Mesothelial cell of epicardium (in vitro differentiated cells): ENCODE results near the gene GNAO1. TPM values are rescaled to one million over a fixed set of nuclear protein-coding genes. Genes with fewer than 3 reads are reported as not detected.

Experiments
- DNase-seq, 2 experiments: peaks; one replicate each; pipeline ENCODE4 v3.0.0; 2021; ENCODE audit warnings: low spot score in 2 of 2; ENCODE audit not compliant: unreplicated experiment in 2 of 2
- H3K27ac Mint-ChIP-seq: 2 replicates; pipeline ENCODE4 v1.8.0; 2021; ENCODE audit warnings: mixed read lengths
- H3K27me3 Mint-ChIP-seq: 2 replicates; pipeline ENCODE4 v1.8.0; 2021; ENCODE audit warnings: low read depth, mixed read lengths
- H3K36me3 Mint-ChIP-seq: 2 replicates; pipeline ENCODE4 v1.8.0; 2021; ENCODE audit warnings: mixed read lengths
- H3K4me1 Mint-ChIP-seq: 2 replicates; pipeline ENCODE4 v1.8.0; 2021; ENCODE audit warnings: mixed read lengths
- H3K4me3 Mint-ChIP-seq: 2 replicates; pipeline ENCODE4 v1.8.0; 2021; ENCODE audit warnings: mild to moderate bottlenecking, moderate library complexity, mixed read lengths
- H3K9me3 Mint-ChIP-seq: 2 replicates; pipeline ENCODE4 v1.8.0; 2021; ENCODE audit warnings: mixed read lengths
- total RNA-seq: library from RNA; stranded (reverse); gene quantifications from 3 replicates; pipeline ENCODE4 v1.2.1, GENCODE V29; 2021
- TF ChIP-seq, protein P1 (sequence below): fragments of 200-600 bp; sonication (generic); IDR thresholded peaks from one replicate; pipeline ENCODE4 v1.5.0; 2021; ENCODE audit warnings: antibody characterized with exemption; ENCODE audit not compliant: unreplicated experiment

The GNAO1 gene
- total RNA-seq, 1 donor from 2014 or later, result 3.3 TPM

DNA sequence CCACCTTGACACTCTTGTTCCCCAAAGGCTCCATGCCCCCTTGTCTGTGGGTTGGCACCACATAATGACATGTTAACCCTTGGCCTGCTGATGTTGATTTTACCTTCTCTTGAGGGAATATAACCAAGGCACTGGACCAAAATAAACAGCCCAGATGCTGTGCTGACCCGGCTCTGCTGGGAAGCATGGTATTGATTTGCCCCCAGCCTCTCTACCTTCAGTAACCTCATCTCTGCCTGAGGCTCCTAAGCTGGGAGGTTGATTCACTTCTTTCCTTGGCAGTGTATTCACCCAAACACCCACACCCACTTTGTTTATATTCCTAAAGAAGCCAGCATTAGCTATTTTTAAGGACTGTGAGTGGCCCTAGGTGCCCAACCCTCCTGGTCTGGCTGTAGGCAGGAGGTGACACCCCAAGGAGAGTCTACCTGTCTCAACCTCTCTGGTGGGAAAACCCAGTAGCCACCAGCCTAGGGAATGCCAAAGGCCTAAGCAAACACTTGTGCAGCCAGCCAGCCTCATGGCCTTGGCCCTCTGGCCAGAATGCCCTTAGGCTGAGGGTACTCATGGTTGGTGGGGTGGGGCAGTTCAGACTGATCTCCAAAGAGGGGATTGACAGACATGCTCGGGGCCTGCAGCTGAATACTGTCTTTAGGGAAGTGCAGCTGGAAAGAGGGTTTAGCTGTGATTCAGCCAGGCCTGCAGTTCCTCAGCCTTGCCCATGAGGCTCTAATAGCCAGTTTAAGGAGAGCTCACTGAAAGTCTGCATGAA is 42.7 kb downstream of the GNAO1 start:
- no peak for DNase-seq
- no peaks in the 10 kb centered on the region for H3K27me3 Mint-ChIP-seq
- no peaks in the 10 kb centered on the region for H3K36me3 Mint-ChIP-seq
- no peaks in the 10 kb centered on the region for H3K4me1 Mint-ChIP-seq
- H3K27ac Mint-ChIP-seq, result no peak overlapping the region
- H3K4me3 Mint-ChIP-seq, result no peak overlapping the region
- TF ChIP-seq, protein P1, sequence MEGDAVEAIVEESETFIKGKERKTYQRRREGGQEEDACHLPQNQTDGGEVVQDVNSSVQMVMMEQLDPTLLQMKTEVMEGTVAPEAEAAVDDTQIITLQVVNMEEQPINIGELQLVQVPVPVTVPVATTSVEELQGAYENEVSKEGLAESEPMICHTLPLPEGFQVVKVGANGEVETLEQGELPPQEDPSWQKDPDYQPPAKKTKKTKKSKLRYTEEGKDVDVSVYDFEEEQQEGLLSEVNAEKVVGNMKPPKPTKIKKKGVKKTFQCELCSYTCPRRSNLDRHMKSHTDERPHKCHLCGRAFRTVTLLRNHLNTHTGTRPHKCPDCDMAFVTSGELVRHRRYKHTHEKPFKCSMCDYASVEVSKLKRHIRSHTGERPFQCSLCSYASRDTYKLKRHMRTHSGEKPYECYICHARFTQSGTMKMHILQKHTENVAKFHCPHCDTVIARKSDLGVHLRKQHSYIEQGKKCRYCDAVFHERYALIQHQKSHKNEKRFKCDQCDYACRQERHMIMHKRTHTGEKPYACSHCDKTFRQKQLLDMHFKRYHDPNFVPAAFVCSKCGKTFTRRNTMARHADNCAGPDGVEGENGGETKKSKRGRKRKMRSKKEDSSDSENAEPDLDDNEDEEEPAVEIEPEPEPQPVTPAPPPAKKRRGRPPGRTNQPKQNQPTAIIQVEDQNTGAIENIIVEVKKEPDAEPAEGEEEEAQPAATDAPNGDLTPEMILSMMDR, result no peak
- no peaks in the 10 kb centered on the region for H3K9me3 Mint-ChIP-seq

DNA sequence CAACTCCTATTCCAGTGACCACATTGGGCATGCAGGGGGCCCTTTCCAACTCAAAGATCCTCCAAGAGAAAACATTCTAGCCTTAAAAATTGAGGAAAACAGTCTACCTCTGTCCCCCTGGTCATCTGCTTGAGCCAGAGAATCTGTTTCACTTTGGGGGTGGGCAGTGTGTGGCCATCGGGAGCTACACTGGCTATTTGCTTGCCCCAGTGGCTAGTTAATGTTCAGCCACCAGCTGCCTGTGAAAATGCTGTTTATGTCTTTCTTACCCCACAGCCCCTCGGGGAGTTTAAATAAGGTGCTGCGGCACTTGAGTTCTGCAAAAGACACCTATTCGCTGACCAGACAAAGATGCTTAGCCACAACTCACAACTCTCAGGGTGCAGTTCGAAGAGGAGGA is 43.4 kb downstream of the GNAO1 start:
- no peaks in the 10 kb centered on the region for H3K36me3 Mint-ChIP-seq
- no peak overlapping the region for H3K27ac Mint-ChIP-seq
- no peak for DNase-seq
- no peaks in the 10 kb centered on the region for H3K4me1 Mint-ChIP-seq
- TF ChIP-seq, protein P1, result no peak
- H3K4me3 Mint-ChIP-seq, result no peak overlapping the region
- no peaks in the 10 kb centered on the region for H3K9me3 Mint-ChIP-seq
- no peaks in the 10 kb centered on the region for H3K27me3 Mint-ChIP-seq

DNA sequence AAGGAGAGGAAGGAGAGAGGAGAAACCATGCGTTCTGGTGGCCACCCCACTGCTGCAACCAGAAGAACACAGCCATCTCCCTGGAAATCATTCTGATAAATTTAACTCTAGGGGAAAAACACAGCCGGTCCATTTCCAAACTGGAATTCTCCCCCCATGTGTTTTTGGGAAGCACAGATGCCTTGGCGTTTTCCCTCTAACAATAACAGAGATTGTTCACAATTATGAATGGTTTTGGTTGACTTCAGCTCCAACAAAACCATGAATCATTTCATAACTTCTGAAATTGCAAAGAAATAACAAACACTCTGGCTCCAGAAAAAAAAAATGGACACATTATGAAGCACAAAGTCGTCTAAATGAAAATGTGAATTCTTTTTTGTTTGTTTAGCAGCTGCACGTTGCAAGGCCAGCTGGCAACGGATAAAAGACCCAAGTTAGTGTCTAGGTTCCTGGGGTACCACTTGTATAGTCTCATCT is 46.2 kb downstream of the GNAO1 start:
- Mint-ChIP-seq H3K27me3 (no peaks in the 10 kb centered on the region), H3K4me1 (no peaks in the 10 kb centered on the region), H3K27ac (no peak overlapping the region), H3K9me3 (no peaks in the 10 kb centered on the region), H3K36me3 (no peaks in the 10 kb centered on the region), H3K4me3 (no peak overlapping the region)
- TF ChIP-seq, protein P1, result no peak
- DNase-seq, result no peak

DNA sequence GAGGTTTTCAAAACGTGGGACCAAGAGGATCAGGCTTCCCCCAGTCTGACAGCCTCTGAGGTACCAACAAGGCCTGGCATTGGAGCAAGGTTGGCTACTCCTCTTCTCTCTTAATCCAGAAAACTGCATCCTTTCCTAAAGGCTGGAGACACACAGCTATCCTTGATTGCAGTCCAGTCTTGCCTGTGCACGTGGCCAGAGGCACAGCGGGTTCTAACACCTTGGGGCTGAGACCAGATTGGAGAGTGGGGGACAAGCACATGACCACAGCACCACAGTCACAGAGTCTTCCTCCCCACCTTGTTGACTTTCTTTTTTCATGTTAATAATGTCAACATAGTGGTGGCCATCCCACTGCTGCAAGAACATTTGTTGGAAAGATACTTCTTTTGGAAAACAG is 46.9 kb downstream of the GNAO1 start:
- no peaks in the 10 kb centered on the region for H3K9me3 Mint-ChIP-seq
- no peak for DNase-seq
- H3K27ac Mint-ChIP-seq, result no peak overlapping the region
- TF ChIP-seq, protein P1, result no peak
- no peaks in the 10 kb centered on the region for H3K4me1 Mint-ChIP-seq
- H3K4me3 Mint-ChIP-seq, result no peak overlapping the region
- H3K36me3 Mint-ChIP-seq, result no peaks in the 10 kb centered on the region
- no peaks in the 10 kb centered on the region for H3K27me3 Mint-ChIP-seq

DNA sequence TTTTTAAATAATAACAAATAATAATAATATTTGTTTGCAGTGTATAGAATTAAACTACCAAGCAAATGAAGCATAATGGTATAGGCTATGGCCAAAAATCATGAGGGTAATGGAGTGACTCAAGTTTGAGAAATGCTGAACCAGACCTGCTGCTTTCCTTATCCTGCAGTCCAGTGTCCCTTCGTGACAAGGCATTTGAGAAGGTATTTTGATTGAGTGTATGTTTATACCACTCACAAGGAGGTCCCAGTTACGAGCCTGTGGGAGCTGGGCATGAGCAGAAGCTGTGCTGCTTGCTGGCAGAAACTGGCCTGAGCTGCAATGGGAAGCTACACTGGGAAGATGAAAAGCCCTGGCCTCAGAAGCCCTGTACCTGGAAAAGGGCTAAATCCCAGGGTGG is 50.3 kb downstream of the GNAO1 start:
- DNase-seq, result no peak
- no peaks in the 10 kb centered on the region for H3K36me3 Mint-ChIP-seq
- TF ChIP-seq, protein P1, result no peak
- H3K4me1 Mint-ChIP-seq, result peaks cover 8% of the 10 kb centered on the region
- H3K4me3 Mint-ChIP-seq, result no peak overlapping the region
- H3K27ac Mint-ChIP-seq, result no peak overlapping the region
- H3K9me3 Mint-ChIP-seq, result no peaks in the 10 kb centered on the region
- H3K27me3 Mint-ChIP-seq, result no peaks in the 10 kb centered on the region

DNA sequence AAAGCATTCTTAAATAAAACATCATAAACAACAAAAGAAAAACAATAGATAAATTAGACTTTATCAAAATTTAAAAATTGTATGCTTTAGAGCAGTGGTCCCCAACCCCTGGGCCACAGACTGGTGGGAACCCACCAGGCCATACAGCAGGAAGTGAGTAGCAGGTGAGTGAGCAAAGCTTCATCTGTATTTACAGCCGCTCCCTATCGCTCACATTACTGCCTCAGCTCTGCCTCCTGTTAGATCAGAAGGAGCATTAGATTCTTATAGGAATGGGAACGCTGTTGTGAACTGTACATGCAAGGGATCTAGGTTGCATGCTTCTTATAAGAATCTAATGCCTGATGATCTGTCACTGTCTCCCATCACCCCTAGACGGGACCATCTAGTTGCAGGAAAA is 51.5 kb downstream of the GNAO1 start:
- H3K27me3 Mint-ChIP-seq, result no peaks in the 10 kb centered on the region
- H3K36me3 Mint-ChIP-seq, result no peaks in the 10 kb centered on the region
- H3K27ac Mint-ChIP-seq, result no peak overlapping the region
- peaks cover 9% of the 10 kb centered on the region for H3K4me1 Mint-ChIP-seq
- H3K9me3 Mint-ChIP-seq, result no peaks in the 10 kb centered on the region
- no peak for DNase-seq
- no peak overlapping the region for H3K4me3 Mint-ChIP-seq
- TF ChIP-seq, protein P1, result no peak
